Mesothelial cell of epicardium (in vitro differentiated cells): ENCODE measurements around the gene DNER. TPM values are rescaled to one million over a fixed set of nuclear protein-coding genes. Genes with fewer than 3 reads are reported as not detected.
"Not testable (repeated sequence)": the region's sequence is repeated elsewhere in the genome, so short reads cannot be mapped to it uniquely, and the experiment has no call there.

Source experiments
- DNase-seq, 2 experiments: peaks; one replicate each; pipeline ENCODE4 v3.0.0; 2021; ENCODE audit warnings: low spot score in 2 of 2; ENCODE audit not compliant: unreplicated experiment in 2 of 2
- H3K27ac Mint-ChIP-seq: 2 replicates; pipeline ENCODE4 v1.8.0; 2021; ENCODE audit warnings: mixed read lengths
- H3K27me3 Mint-ChIP-seq: 2 replicates; pipeline ENCODE4 v1.8.0; 2021; ENCODE audit warnings: low read depth, mixed read lengths
- H3K36me3 Mint-ChIP-seq: 2 replicates; pipeline ENCODE4 v1.8.0; 2021; ENCODE audit warnings: mixed read lengths
- H3K4me1 Mint-ChIP-seq: 2 replicates; pipeline ENCODE4 v1.8.0; 2021; ENCODE audit warnings: mixed read lengths
- H3K4me3 Mint-ChIP-seq: 2 replicates; pipeline ENCODE4 v1.8.0; 2021; ENCODE audit warnings: mild to moderate bottlenecking, moderate library complexity, mixed read lengths
- H3K9me3 Mint-ChIP-seq: 2 replicates; pipeline ENCODE4 v1.8.0; 2021; ENCODE audit warnings: mixed read lengths
- CTCF ChIP-seq: fragments of 200-600 bp; sonication (generic); IDR thresholded peaks from one replicate; pipeline ENCODE4 v1.5.0; 2021; ENCODE audit warnings: antibody characterized with exemption; ENCODE audit not compliant: unreplicated experiment
- total RNA-seq: library from RNA; stranded (reverse); gene quantifications from 3 replicates; pipeline ENCODE4 v1.2.1, GENCODE V29; 2021

The DNER gene
- total RNA-seq, 1 donor from 2014 or later = not detected

- Mint-ChIP-seq H3K27me3 (no peaks in the 10 kb centered on the region), H3K4me3 (no peak overlapping the region), H3K9me3 (peaks cover 3% of the 10 kb centered on the region), H3K36me3 (no peaks in the 10 kb centered on the region), H3K4me1 (peaks cover 4% of the 10 kb centered on the region), H3K27ac (no peak overlapping the region)
- no peak for TF ChIP-seq CTCF
- no peak for DNase-seq
These were observed 17.6 kb upstream of the DNER start for GRCh38 chr2:229731916-229732315.

- Mint-ChIP-seq H3K36me3 (no peaks in the 10 kb centered on the region), H3K4me3 (no peak overlapping the region), H3K27ac (no peak overlapping the region), H3K27me3 (no peaks in the 10 kb centered on the region), H3K9me3 (no peaks in the 10 kb centered on the region), H3K4me1 (peaks cover 4% of the 10 kb centered on the region)
- TF ChIP-seq CTCF = no peak
- no peak for DNase-seq
These were observed 17.0 kb upstream of the DNER start for GRCh38 chr2:229731363-229731762.

GRCh38 chr2:229728370-229728769 lies 14.0 kb upstream of the DNER start:
- H3K27ac Mint-ChIP-seq = no peak overlapping the region
- H3K9me3 Mint-ChIP-seq = no peaks in the 10 kb centered on the region
- no peak for TF ChIP-seq CTCF
- H3K4me1 Mint-ChIP-seq = no peaks in the 10 kb centered on the region
- H3K27me3 Mint-ChIP-seq = peaks cover 12% of the 10 kb centered on the region
- H3K36me3 Mint-ChIP-seq = no peaks in the 10 kb centered on the region
- no peak for DNase-seq
- no peak overlapping the region for H3K4me3 Mint-ChIP-seq

GRCh38 chr2:229726643-229727042 lies 12.3 kb upstream of the DNER start:
- H3K27me3 Mint-ChIP-seq = peaks cover 20% of the 10 kb centered on the region
- no peak overlapping the region for H3K4me3 Mint-ChIP-seq

GRCh38 chr2:229725716-229726574 lies 11.6 kb upstream of the DNER start:
- Mint-ChIP-seq H3K9me3 (no peaks in the 10 kb centered on the region), H3K4me3 (no peak overlapping the region), H3K27ac (no peak overlapping the region), H3K36me3 (no peaks in the 10 kb centered on the region), H3K27me3 (peaks cover 20% of the 10 kb centered on the region), H3K4me1 (no peaks in the 10 kb centered on the region)
- DNase-seq = no peak
- no peak for TF ChIP-seq CTCF

More at GRCh38 chr2:229726643-229727042, 12.3 kb upstream of the DNER start:
- no peak for DNase-seq
- no peaks in the 10 kb centered on the region for H3K36me3 Mint-ChIP-seq
- H3K4me1 Mint-ChIP-seq = no peaks in the 10 kb centered on the region
- H3K9me3 Mint-ChIP-seq = no peaks in the 10 kb centered on the region
- no peak overlapping the region for H3K27ac Mint-ChIP-seq
- TF ChIP-seq CTCF = no peak

- H3K27ac Mint-ChIP-seq, H3K9me3 Mint-ChIP-seq, H3K4me3 Mint-ChIP-seq, H3K36me3 Mint-ChIP-seq, H3K4me1 Mint-ChIP-seq, DNase-seq: not testable (repeated sequence)
- peaks cover 40% of the 10 kb centered on the region for H3K27me3 Mint-ChIP-seq
These were observed 8.8 kb upstream of the DNER start for GRCh38 chr2:229723192-229723591.
